Activated CD4-positive, alpha-beta T cell treated with anti-CD3 and anti-CD28 coated beads, Interleukin-2, Interleukin-6, amounts not matched to agents 100 ng/mL and 50 ng/mL, durations not matched to agents 16 hours and 8 hours (primary cell): Measurements from ENCODE around the gene ABCB1.
"Not testable (repeated sequence)": the region's sequence is repeated elsewhere in the genome, so short reads cannot be mapped to it uniquely, and the experiment has no call there.

Experiments used
- DNase-seq: peaks from one replicate; pipeline ENCODE4 v3.0.0-alpha.2; 2020

The ABCB1 gene

GRCh38 chr7:87465534-87465880 is 135.2 kb downstream of the ABCB1 start:
- DNase-seq, result not testable (repeated sequence)

- DNase-seq, result not testable (repeated sequence)
These were observed 135.7 kb downstream of the ABCB1 start for GRCh38 chr7:87464830-87465533.

GRCh38 chr7:87463982-87464381 is 136.7 kb downstream of the ABCB1 start:
- no peak for DNase-seq

GRCh38 chr7:87460444-87460843 is 140.2 kb downstream of the ABCB1 start:
- DNase-seq, result not testable (repeated sequence)

- DNase-seq, result no peak
These were observed 140.7 kb downstream of the ABCB1 start for GRCh38 chr7:87459941-87460340.

- DNase-seq, result no peak
These were observed 142.5 kb downstream of the ABCB1 start for GRCh38 chr7:87458148-87458547.

GRCh38 chr7:87456247-87456646 is 144.4 kb downstream of the ABCB1 start:
- no peak for DNase-seq
